Activated CD8-positive, alpha-beta memory T cell treated with anti-CD3 and anti-CD28 coated beads, Interleukin-2, amount 50 U/mL, for 24 hours (primary cell): Measurements from ENCODE around the gene FAT1.

Experiments used
- DNase-seq: peaks from one replicate; pipeline ENCODE4 v3.0.0-alpha.2; 2020; ENCODE audit errors: extremely low read depth

FAT1 gene

DNA sequence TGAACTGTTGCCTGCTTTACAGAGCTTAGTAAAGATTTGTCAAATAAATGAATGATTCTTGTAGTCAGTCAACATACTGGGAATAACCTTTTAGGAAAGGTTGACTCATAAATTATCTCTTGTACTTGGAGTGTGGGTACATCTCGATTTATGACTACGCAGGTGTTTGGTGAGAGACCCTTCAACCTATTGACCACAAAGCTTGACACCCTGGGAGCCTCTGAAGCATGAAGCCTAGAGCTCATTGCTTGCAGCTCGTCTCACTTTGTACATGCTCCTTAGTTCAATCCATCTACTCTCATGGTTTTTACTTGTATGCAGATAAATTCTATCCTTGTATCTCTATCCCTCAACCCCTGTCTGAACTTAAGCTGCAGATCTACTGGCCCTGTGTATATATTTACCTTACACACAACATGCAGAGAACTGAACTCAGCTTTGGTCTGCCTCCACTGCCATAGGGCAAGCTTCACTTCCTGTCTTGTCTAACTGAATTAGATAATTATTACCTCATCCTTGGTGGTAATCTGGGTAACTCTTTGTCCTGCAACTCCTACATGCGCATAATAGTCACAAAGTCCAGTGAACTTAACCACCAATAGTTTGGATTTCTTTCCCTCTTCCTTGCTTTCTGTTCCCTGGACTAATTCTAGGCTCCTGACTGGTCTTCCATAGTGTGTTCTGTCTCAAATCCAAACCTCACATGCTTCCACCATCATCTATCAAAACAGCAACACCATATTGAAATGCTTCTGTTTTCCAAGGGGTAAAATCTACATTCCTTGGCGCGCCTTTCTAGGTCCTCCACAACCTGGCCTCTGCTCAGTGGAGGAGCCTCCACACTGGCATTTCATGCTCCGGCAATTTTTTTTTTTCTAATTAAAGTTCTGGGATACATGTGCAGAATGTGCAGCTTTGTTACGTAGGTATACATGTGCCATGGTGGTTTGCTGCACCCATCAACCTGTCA, 32.2 kb upstream of the FAT1 start:
- no peak for DNase-seq

DNA sequence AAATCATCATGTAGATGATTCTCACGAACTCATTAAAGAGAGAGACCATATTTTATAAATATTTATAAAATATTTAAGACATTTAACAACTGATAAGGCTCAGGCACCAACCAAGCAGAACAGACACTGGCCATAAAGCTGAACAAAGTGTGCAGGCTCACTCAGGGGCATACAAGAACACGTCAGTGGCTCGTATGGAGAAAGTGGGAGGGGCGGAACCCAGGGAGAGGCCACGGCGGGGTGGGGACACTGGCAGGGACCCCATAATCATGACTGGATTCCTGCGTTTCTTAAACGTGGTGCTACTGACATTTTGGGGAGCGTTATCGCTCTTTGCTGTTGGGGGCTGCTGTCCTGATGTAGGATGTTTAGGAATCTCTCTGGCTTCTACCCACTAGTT, 31.3 kb upstream of the FAT1 start:
- DNase-seq: no peak

- DNase-seq: no peak
These were observed 28.7 kb upstream of the FAT1 start for GRCh38 chr4:186752325-186752724.

DNA sequence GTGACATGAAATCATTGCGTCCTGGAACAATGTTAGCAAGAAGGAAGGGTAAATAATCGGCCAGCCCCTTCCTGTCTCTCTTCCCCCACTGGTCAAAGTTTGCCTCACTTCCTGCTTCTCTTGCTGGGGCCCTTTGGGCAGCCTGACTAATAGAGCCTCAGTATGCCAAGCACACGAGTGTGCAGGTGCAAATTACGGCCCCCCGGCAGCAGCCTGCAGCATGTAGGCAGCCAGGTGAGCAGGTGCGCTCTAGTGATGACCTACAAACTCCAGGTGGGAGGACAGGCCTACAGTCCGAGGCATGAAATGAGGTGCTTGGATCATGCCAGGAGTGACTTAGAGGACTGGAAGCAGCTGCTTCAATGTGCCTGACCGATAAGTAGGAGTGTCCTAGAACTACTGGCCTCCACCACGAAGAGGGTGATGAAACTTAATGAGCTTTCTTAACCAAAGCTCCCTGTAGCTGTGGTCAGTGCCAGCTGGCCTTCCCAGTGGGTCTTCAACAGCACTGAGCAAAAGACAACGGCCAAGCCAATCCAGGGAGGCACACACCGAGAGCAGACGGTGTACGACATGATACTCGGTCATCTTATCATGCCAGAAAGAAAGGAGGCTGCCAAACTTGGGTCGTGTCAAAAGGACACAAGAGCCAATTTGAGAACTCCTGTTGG, 26.1 kb upstream of the FAT1 start:
- DNase-seq: no peak

GRCh38 chr4:186746581-186746980, 22.9 kb upstream of the FAT1 start:
- DNase-seq: no peak

- DNase-seq: no peak
These were observed 19.6 kb upstream of the FAT1 start for GRCh38 chr4:186743261-186743660.

DNA sequence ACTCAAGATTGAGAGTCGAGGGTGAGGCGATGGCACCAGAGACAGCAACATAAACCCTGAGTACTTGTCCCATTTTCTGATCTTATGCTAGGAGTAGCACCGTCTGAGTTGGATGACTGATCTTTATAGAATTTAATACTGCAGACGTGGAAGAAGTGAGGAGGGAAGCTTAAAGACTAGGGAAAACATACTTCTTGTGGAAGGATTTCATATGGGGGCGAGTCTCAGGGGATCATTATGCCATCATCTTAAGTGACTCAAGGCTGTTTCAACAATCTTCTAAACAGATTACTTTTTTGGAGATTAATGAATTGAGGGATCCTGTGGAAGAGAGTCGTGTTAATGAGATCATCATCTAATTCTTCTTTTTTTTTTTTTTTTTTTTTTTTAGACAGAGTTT, 17.2 kb upstream of the FAT1 start:
- DNase-seq: no peak

GRCh38 chr4:186739802-186740434, 16.3 kb upstream of the FAT1 start:
- no peak for DNase-seq

DNA sequence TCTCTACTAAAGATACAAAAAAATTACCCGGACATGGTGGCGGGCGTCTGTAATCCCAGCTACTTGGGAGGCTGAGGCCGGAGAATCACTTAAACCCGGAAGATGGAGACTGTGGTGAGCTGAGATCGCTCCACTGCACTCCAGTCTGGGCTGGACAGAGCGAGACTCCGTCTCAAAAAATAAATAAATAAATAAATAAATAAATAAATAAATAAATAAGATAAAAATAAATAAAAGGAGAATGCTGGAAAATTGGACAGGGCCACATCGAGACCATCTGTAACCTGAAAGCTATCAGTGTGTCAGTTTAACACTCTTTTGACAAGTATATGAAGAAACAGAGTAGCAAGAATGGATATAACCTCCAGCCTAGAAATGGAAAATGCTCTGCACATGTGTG, 15.7 kb upstream of the FAT1 start:
- DNase-seq: no peak

DNA sequence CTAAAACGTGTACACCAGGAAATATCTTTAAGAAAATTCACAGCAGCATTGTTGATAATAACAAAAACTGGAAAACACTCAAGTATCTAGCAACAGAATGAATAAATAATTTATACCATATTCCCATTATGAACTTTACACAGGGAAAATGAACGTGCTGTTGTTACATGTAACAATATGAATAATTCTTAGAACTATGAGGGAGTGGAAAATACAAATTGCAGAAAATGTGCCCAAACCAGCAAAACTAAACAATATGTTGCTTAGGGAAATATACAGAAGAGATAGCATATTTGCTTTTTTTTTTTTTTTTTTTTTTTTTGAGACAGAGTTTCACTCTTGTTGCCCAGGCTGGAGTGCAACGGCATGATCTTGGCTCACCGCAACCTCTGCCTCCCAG, 14.8 kb upstream of the FAT1 start:
- DNase-seq: no peak

GRCh38 chr4:186737427-186737826, 13.8 kb upstream of the FAT1 start:
- no peak for DNase-seq

- DNase-seq: no peak
These were observed 12.8 kb upstream of the FAT1 start for GRCh38 chr4:186736466-186736865.

GRCh38 chr4:186734251-186734650, 10.6 kb upstream of the FAT1 start:
- DNase-seq: no peak

GRCh38 chr4:186733778-186734177, 10.1 kb upstream of the FAT1 start:
- DNase-seq: no peak

GRCh38 chr4:186730621-186731020, 7.0 kb upstream of the FAT1 start:
- no peak for DNase-seq

GRCh38 chr4:186729856-186730255, 6.2 kb upstream of the FAT1 start:
- no peak for DNase-seq

DNA sequence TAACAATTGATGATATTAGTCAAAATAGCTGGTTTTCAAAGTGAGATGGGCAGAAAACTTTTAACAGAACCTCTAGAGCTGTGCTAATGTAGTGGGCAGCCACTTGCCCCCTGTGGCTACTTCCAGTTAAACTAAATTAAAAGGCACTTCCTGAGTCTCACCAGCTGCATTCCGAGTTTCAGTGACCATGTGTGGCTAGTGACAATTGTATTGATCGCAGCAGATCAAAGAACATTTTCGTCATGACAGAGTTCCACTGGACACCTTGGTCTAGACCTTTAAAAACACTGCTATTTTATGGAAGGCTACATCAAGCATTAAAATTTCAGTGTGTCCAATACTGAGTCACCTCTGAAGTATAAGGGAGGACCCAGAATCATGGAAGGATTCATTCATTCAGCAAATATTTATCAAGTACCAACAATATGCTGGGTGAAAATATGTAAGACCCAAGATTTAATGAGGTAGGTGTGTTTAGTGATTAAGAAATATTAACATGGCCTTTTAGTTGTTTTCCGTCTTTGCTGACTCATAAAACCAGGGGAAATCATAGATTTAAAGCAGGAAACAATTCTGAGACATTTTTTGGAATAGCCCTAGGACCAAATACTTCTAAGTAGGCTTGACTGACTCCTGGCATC, 5.1 kb upstream of the FAT1 start:
- no peak for DNase-seq

GRCh38 chr4:186727977-186728519, 4.4 kb upstream of the FAT1 start:
- DNase-seq: no peak

- DNase-seq: no peak
These were observed 3.7 kb upstream of the FAT1 start for GRCh38 chr4:186727169-186727976.

DNA sequence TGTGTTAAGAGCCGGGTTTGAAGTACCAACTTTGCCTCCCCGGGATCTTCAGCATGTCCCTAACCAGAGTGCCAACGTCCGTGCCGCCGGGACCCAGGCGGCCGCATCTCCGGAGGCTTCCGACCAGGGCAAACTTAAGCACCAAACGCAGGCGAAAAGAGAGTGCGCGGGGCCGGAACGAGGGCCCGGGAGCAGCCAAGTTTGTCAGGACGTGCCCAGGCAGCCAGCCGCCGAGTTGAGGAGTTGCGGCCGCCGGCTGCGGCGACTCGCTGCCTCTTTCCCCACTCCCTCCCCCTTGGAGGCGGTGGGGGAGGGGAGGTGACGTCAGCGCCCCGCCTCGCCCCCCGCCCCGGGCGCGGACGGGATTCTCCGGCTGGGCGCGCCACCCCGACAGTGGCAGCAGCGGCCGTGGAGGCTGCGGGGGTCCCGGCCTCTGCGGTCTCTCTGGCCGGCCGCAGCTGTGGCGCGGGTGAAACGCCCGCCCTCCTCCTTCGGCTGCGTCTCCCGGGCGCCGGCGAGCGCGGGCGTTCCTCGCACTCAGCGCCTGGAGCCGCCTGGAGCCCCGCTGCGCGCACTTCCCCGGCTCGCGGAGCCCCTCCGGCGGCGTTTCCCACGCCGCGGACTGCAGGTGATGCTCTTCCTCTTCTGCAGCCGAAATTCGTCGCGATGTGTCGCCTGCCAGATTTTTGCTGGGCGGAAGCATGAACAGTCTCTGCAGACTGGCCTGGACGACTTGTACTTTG, 2.9 kb upstream of the FAT1 start:
- no peak for DNase-seq
